ENCODE results near the gene CACNA1H.

The CACNA1H gene

GRCh38 chr16:1113889-1114526, 38.9 kb upstream of the CACNA1H start:
- no peaks in the 10 kb centered on the region for H3K36me3 ChIP-seq (ENCODE audit: control insufficient read depth in 1 of 2, insufficient read depth in 2 of 2, low read length in 2 of 2)
- no peak overlapping the region for H3K27ac ChIP-seq (ENCODE audit: low read length)
- H3K27me3 ChIP-seq (ENCODE audit: low read depth, low read length), result no peaks in the 10 kb centered on the region

GRCh38 chr16:1116693-1117077, 36.2 kb upstream of the CACNA1H start:
- Histone ChIP-seq H3K9me3 (ENCODE audit: control insufficient read depth in 1 of 2, low read length in 2 of 2) (no peaks in the 10 kb centered on the region), H3K4me3 (ENCODE audit: low read depth in 1 of 2, low read length in 2 of 2) (no peak overlapping the region), H3K4me1 (ENCODE audit: control insufficient read depth in 1 of 2, insufficient read depth in 2 of 2, low read length in 2 of 2) (no peaks in the 10 kb centered on the region), H3K27ac (ENCODE audit: low read length) (no peak overlapping the region), H3K36me3 (ENCODE audit: control insufficient read depth in 1 of 2, insufficient read depth in 2 of 2, low read length in 2 of 2) (no peaks in the 10 kb centered on the region), H3K27me3 (ENCODE audit: low read depth, low read length) (no peaks in the 10 kb centered on the region)

More at GRCh38 chr16:1113889-1114526, 38.9 kb upstream of the CACNA1H start:
- H3K4me3 ChIP-seq (ENCODE audit: low read depth in 1 of 2, low read length in 2 of 2), result no peak overlapping the region
- no peaks in the 10 kb centered on the region for H3K9me3 ChIP-seq (ENCODE audit: control insufficient read depth in 1 of 2, low read length in 2 of 2)
- peaks cover 0 to 4% of the 10 kb centered on the region in 2 donors for H3K4me1 ChIP-seq (ENCODE audit: control insufficient read depth in 1 of 2, insufficient read depth in 2 of 2, low read length in 2 of 2)

- no peaks in the 10 kb centered on the region for H3K27me3 ChIP-seq (ENCODE audit: low read depth, low read length)
- H3K9me3 ChIP-seq (ENCODE audit: control insufficient read depth in 1 of 2, low read length in 2 of 2), result no peaks in the 10 kb centered on the region
These were observed 35.6 kb upstream of the CACNA1H start for GRCh38 chr16:1117176-1117900.

GRCh38 chr16:1117926-1118325, 35.0 kb upstream of the CACNA1H start:
- H3K9me3 ChIP-seq (ENCODE audit: control insufficient read depth in 1 of 2, low read length in 2 of 2), result no peaks in the 10 kb centered on the region
- H3K27me3 ChIP-seq (ENCODE audit: low read depth, low read length), result no peaks in the 10 kb centered on the region
- no peak overlapping the region for H3K4me3 ChIP-seq (ENCODE audit: low read depth in 1 of 2, low read length in 2 of 2)

More at GRCh38 chr16:1117176-1117900, 35.6 kb upstream of the CACNA1H start:
- H3K4me3 ChIP-seq (ENCODE audit: low read depth in 1 of 2, low read length in 2 of 2), result no peak overlapping the region
- H3K36me3 ChIP-seq (ENCODE audit: control insufficient read depth in 1 of 2, insufficient read depth in 2 of 2, low read length in 2 of 2), result no peaks in the 10 kb centered on the region
- H3K27ac ChIP-seq (ENCODE audit: low read length), result no peak overlapping the region
- no peaks in the 10 kb centered on the region for H3K4me1 ChIP-seq (ENCODE audit: control insufficient read depth in 1 of 2, insufficient read depth in 2 of 2, low read length in 2 of 2)

GRCh38 chr16:1119129-1119528, 33.8 kb upstream of the CACNA1H start:
- Histone ChIP-seq H3K27me3 (ENCODE audit: low read depth, low read length) (no peaks in the 10 kb centered on the region), H3K9me3 (ENCODE audit: control insufficient read depth in 1 of 2, low read length in 2 of 2) (no peaks in the 10 kb centered on the region)

More at GRCh38 chr16:1117926-1118325, 35.0 kb upstream of the CACNA1H start:
- Histone ChIP-seq H3K36me3 (ENCODE audit: control insufficient read depth in 1 of 2, insufficient read depth in 2 of 2, low read length in 2 of 2) (no peaks in the 10 kb centered on the region), H3K27ac (ENCODE audit: low read length) (no peak overlapping the region), H3K4me1 (ENCODE audit: control insufficient read depth in 1 of 2, insufficient read depth in 2 of 2, low read length in 2 of 2) (no peaks in the 10 kb centered on the region)

GRCh38 chr16:1119766-1120576, 32.9 kb upstream of the CACNA1H start:
- Histone ChIP-seq H3K36me3 (ENCODE audit: control insufficient read depth in 1 of 2, insufficient read depth in 2 of 2, low read length in 2 of 2) (no peaks in the 10 kb centered on the region), H3K4me3 (ENCODE audit: low read depth in 1 of 2, low read length in 2 of 2) (no peak overlapping the region), H3K9me3 (ENCODE audit: control insufficient read depth in 1 of 2, low read length in 2 of 2) (no peaks in the 10 kb centered on the region), H3K27ac (ENCODE audit: low read length) (no peak overlapping the region), H3K27me3 (ENCODE audit: low read depth, low read length) (no peaks in the 10 kb centered on the region), H3K4me1 (ENCODE audit: control insufficient read depth in 1 of 2, insufficient read depth in 2 of 2, low read length in 2 of 2) (no peaks in the 10 kb centered on the region)

More at GRCh38 chr16:1119129-1119528, 33.8 kb upstream of the CACNA1H start:
- Histone ChIP-seq H3K36me3 (ENCODE audit: control insufficient read depth in 1 of 2, insufficient read depth in 2 of 2, low read length in 2 of 2) (no peaks in the 10 kb centered on the region), H3K27ac (ENCODE audit: low read length) (no peak overlapping the region), H3K4me3 (ENCODE audit: low read depth in 1 of 2, low read length in 2 of 2) (no peak overlapping the region), H3K4me1 (ENCODE audit: control insufficient read depth in 1 of 2, insufficient read depth in 2 of 2, low read length in 2 of 2) (no peaks in the 10 kb centered on the region)

GRCh38 chr16:1120577-1120941, 32.3 kb upstream of the CACNA1H start:
- H3K4me1 ChIP-seq (ENCODE audit: control insufficient read depth in 1 of 2, insufficient read depth in 2 of 2, low read length in 2 of 2), result peaks cover 0 to 4% of the 10 kb centered on the region in 2 donors
- H3K27me3 ChIP-seq (ENCODE audit: low read depth, low read length), result no peaks in the 10 kb centered on the region
- H3K9me3 ChIP-seq (ENCODE audit: control insufficient read depth in 1 of 2, low read length in 2 of 2), result no peaks in the 10 kb centered on the region
- no peaks in the 10 kb centered on the region for H3K36me3 ChIP-seq (ENCODE audit: control insufficient read depth in 1 of 2, insufficient read depth in 2 of 2, low read length in 2 of 2)
- H3K4me3 ChIP-seq (ENCODE audit: low read depth in 1 of 2, low read length in 2 of 2), result no peak overlapping the region
- H3K27ac ChIP-seq (ENCODE audit: low read length), result no peak overlapping the region

- no peaks in the 10 kb centered on the region for H3K27me3 ChIP-seq (ENCODE audit: low read depth, low read length)
These were observed 31.9 kb upstream of the CACNA1H start for GRCh38 chr16:1121009-1121408.

GRCh38 chr16:1121601-1122397, 31.1 kb upstream of the CACNA1H start:
- Histone ChIP-seq H3K27ac (ENCODE audit: low read length) (no peak overlapping the region), H3K27me3 (ENCODE audit: low read depth, low read length) (no peaks in the 10 kb centered on the region), H3K9me3 (ENCODE audit: control insufficient read depth in 1 of 2, low read length in 2 of 2) (no peaks in the 10 kb centered on the region), H3K36me3 (ENCODE audit: control insufficient read depth in 1 of 2, insufficient read depth in 2 of 2, low read length in 2 of 2) (no peaks in the 10 kb centered on the region), H3K4me1 (ENCODE audit: control insufficient read depth in 1 of 2, insufficient read depth in 2 of 2, low read length in 2 of 2) (peaks cover 0 to 7% of the 10 kb centered on the region in 2 donors), H3K4me3 (ENCODE audit: low read depth in 1 of 2, low read length in 2 of 2) (no peak overlapping the region)

More at GRCh38 chr16:1121009-1121408, 31.9 kb upstream of the CACNA1H start:
- H3K4me1 ChIP-seq (ENCODE audit: control insufficient read depth in 1 of 2, insufficient read depth in 2 of 2, low read length in 2 of 2), result peaks cover 0 to 7% of the 10 kb centered on the region in 2 donors
- H3K4me3 ChIP-seq (ENCODE audit: low read depth in 1 of 2, low read length in 2 of 2), result no peak overlapping the region
- no peaks in the 10 kb centered on the region for H3K36me3 ChIP-seq (ENCODE audit: control insufficient read depth in 1 of 2, insufficient read depth in 2 of 2, low read length in 2 of 2)
- H3K9me3 ChIP-seq (ENCODE audit: control insufficient read depth in 1 of 2, low read length in 2 of 2), result no peaks in the 10 kb centered on the region
- no peak overlapping the region for H3K27ac ChIP-seq (ENCODE audit: low read length)

GRCh38 chr16:1122398-1122765, 30.5 kb upstream of the CACNA1H start:
- Histone ChIP-seq H3K4me1 (ENCODE audit: control insufficient read depth in 1 of 2, insufficient read depth in 2 of 2, low read length in 2 of 2) (peaks cover 0 to 7% of the 10 kb centered on the region in 2 donors), H3K27ac (ENCODE audit: low read length) (no peak overlapping the region), H3K4me3 (ENCODE audit: low read depth in 1 of 2, low read length in 2 of 2) (no peak overlapping the region), H3K9me3 (ENCODE audit: control insufficient read depth in 1 of 2, low read length in 2 of 2) (no peaks in the 10 kb centered on the region), H3K36me3 (ENCODE audit: control insufficient read depth in 1 of 2, insufficient read depth in 2 of 2, low read length in 2 of 2) (no peaks in the 10 kb centered on the region), H3K27me3 (ENCODE audit: low read depth, low read length) (no peaks in the 10 kb centered on the region)

Measured in muscle layer of duodenum (tissue), 2 donors.